ENCODE results near the gene DBI.

- TF ChIP-seq, protein P1, sequence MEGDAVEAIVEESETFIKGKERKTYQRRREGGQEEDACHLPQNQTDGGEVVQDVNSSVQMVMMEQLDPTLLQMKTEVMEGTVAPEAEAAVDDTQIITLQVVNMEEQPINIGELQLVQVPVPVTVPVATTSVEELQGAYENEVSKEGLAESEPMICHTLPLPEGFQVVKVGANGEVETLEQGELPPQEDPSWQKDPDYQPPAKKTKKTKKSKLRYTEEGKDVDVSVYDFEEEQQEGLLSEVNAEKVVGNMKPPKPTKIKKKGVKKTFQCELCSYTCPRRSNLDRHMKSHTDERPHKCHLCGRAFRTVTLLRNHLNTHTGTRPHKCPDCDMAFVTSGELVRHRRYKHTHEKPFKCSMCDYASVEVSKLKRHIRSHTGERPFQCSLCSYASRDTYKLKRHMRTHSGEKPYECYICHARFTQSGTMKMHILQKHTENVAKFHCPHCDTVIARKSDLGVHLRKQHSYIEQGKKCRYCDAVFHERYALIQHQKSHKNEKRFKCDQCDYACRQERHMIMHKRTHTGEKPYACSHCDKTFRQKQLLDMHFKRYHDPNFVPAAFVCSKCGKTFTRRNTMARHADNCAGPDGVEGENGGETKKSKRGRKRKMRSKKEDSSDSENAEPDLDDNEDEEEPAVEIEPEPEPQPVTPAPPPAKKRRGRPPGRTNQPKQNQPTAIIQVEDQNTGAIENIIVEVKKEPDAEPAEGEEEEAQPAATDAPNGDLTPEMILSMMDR (conservative IDR thresholded peaks at IDR 0.05; ENCODE audit: low read depth in 2 of 2), result no peak
- TF ChIP-seq REST (IDR thresholded peaks at IDR 0.05; ENCODE audit: unreplicated experiment), result no peak
- no peak for TF ChIP-seq POLR2AphosphoS5 (IDR thresholded peaks at IDR 0.05; ENCODE audit: low read depth)
- TF ChIP-seq EZH2 (IDR thresholded peaks at IDR 0.05; ENCODE audit: low read depth, unreplicated experiment), result no peak
- TF ChIP-seq EZH2phosphoT487 (IDR thresholded peaks at IDR 0.05; ENCODE audit: unreplicated experiment), result no peak
- TF ChIP-seq STAT1 (IDR thresholded peaks at IDR 0.05; ENCODE audit: unreplicated experiment), result no peak
- no peak for TF ChIP-seq CREB1 (CRISPR knock-in tag; IDR thresholded peaks at IDR 0.05; ENCODE audit: low read depth)
- TF ChIP-seq JUNB (IDR thresholded peaks at IDR 0.05; ENCODE audit: unreplicated experiment), result no peak
- no peak for TF ChIP-seq ETS1 (IDR thresholded peaks at IDR 0.05)
- no peak for TF ChIP-seq ZNF331 (CRISPR knock-in tag; IDR thresholded peaks at IDR 0.05; ENCODE audit: low read depth)
- no peak for TF ChIP-seq ZNF462 (CRISPR knock-in tag; IDR thresholded peaks at IDR 0.05)
- no peak for TF ChIP-seq ZNF114 (CRISPR knock-in tag; IDR thresholded peaks at IDR 0.05)
- no peak for TF ChIP-seq NANOG (IDR thresholded peaks at IDR 0.05; ENCODE audit: borderline replicate concordance)
Observed at GRCh38 chr2:119419065-119419464, 52.3 kb downstream of the DBI start.

Data from GM23338 (cell line).